GM13976 (cell line): ENCODE results near the gene ISX.
"Not testable (repeated sequence)": the region's sequence is repeated elsewhere in the genome, so short reads cannot be mapped to it uniquely, and the experiment has no call there.

ENCODE experiments used
- DNase-seq: peaks from one replicate; pipeline ENCODE4 v3.0.0; 2012; ENCODE audit warnings: low spot score
- CTCF ChIP-seq: IDR thresholded peaks from 2 replicates; pipeline ENCODE4 v1.5.1; 2012; ENCODE audit warnings: borderline replicate concordance, mild to moderate bottlenecking; ENCODE audit not compliant: insufficient read depth; ENCODE audit errors: extremely low read depth, missing control alignments, control extremely low read depth
- in situ Hi-C: fragments of 300-500 bp; cut with MboI; formaldehyde crosslinking; loops from one replicate; pipeline ENCODE4 v1.12.0; 2022; ENCODE audit warnings: low sequenced_read_pairs, mixed read lengths, inconsistent platforms; ENCODE audit not compliant: unreplicated experiment

Gene ISX

GRCh38 chr22:35024364-35024692 lies 41.6 kb upstream of the ISX start:
- no peak for TF ChIP-seq CTCF
- in situ Hi-C loops: no loop called here
- DNase-seq: no peak

- in situ Hi-C loops, DNase-seq: not testable (repeated sequence)
Observed at GRCh38 chr22:35030112-35030511, 35.8 kb upstream of the ISX start.

GRCh38 chr22:35032571-35032970 lies 33.4 kb upstream of the ISX start:
- TF ChIP-seq CTCF: no peak
- in situ Hi-C loops: no loop called here
- no peak for DNase-seq

- DNase-seq: no peak
- in situ Hi-C loops: no loop called here
- TF ChIP-seq CTCF: no peak
Observed at GRCh38 chr22:35033635-35034296, 32.2 kb upstream of the ISX start.

GRCh38 chr22:35034963-35035362 lies 31.0 kb upstream of the ISX start:
- TF ChIP-seq CTCF: no peak
- no peak for DNase-seq
- in situ Hi-C loops: no loop called here

GRCh38 chr22:35037089-35037488 lies 28.9 kb upstream of the ISX start:
- no peak for DNase-seq
- in situ Hi-C loops: no loop called here
- no peak for TF ChIP-seq CTCF

GRCh38 chr22:35039625-35040024 lies 26.3 kb upstream of the ISX start:
- no peak for DNase-seq
- TF ChIP-seq CTCF: no peak
- in situ Hi-C loops: no loop called here
